ENCODE measurements around the gene GHITM. TPM values are rescaled to one million over a fixed set of nuclear protein-coding genes. Genes with fewer than 3 reads are reported as not detected.

Gene GHITM
- total RNA-seq, 1 experiment from 2014 or later, result 272 TPM

- Mint-ChIP-seq H3K4me3 (ENCODE audit: unreplicated experiment) (no peak overlapping the region), H3K27me3 (ENCODE audit: insufficient read depth, unreplicated experiment) (peaks cover 46% of the 10 kb centered on the region), H3K9me3 (ENCODE audit: unreplicated experiment) (no peaks in the 10 kb centered on the region), H3K27ac (ENCODE audit: low read depth, unreplicated experiment) (no peak overlapping the region), H3K36me3 (ENCODE audit: insufficient read depth, unreplicated experiment) (no peaks in the 10 kb centered on the region), H3K4me1 (ENCODE audit: insufficient read depth, unreplicated experiment) (no peaks in the 10 kb centered on the region)
- no peak for DNase-seq (ENCODE audit: unreplicated experiment)
- intact Hi-C loops (cut with micrococcal nuclease), result no loop called here
- ChIA-PET POLR2A (interaction anchor here (1.0 kb wide), 1 partner anchor 42 kb away, joined by 3 read pairs; no protein-coding TSS in a partner anchor), CTCF (interaction anchor here (0.7 to 2.8 kb wide), 4 partner anchors 7 to 50 kb away, joined by 3 to 11 read pairs (median 5); no protein-coding TSS in a partner anchor)
- BruUV-seq (replicated peaks), result no TSS peak
- no peak for TF ChIP-seq CTCF (IDR thresholded peaks at IDR 0.05; ENCODE audit: unreplicated experiment)
Observed at GRCh38 chr10:84197643-84198042, 58.3 kb downstream of the GHITM start.

- DNase-seq (ENCODE audit: unreplicated experiment), result no peak
- TF ChIP-seq CTCF (IDR thresholded peaks at IDR 0.05; ENCODE audit: unreplicated experiment), result no peak
- intact Hi-C loops (cut with micrococcal nuclease), result no loop called here
- ChIA-PET POLR2A (interaction anchor here (0.6 to 1.0 kb wide), 3 partner anchors 19 to 1685 kb away, joined by 3 to 6 read pairs (median 3); no protein-coding TSS in a partner anchor), CTCF (interaction anchor here (0.8 to 2.8 kb wide), 2 partner anchors 25 to 51 kb away, joined by 6 to 11 read pairs; no protein-coding TSS in a partner anchor)
- H3K27ac Mint-ChIP-seq (ENCODE audit: low read depth, unreplicated experiment), result no peak overlapping the region
- H3K9me3 Mint-ChIP-seq (ENCODE audit: unreplicated experiment), result no peaks in the 10 kb centered on the region
- BruUV-seq (replicated peaks), result no TSS peak
- peaks cover 46% of the 10 kb centered on the region for H3K27me3 Mint-ChIP-seq (ENCODE audit: insufficient read depth, unreplicated experiment)
- no peaks in the 10 kb centered on the region for H3K36me3 Mint-ChIP-seq (ENCODE audit: insufficient read depth, unreplicated experiment)
- no peaks in the 10 kb centered on the region for H3K4me1 Mint-ChIP-seq (ENCODE audit: insufficient read depth, unreplicated experiment)
- no peak overlapping the region for H3K4me3 Mint-ChIP-seq (ENCODE audit: unreplicated experiment)
Observed at GRCh38 chr10:84198206-84198915, 59.1 kb downstream of the GHITM start.

GRCh38 chr10:84200537-84201243 is 61.4 kb downstream of the GHITM start:
- DNase-seq (ENCODE audit: unreplicated experiment), result no peak
- TF ChIP-seq CTCF (IDR thresholded peaks at IDR 0.05; ENCODE audit: unreplicated experiment), result no peak
- Mint-ChIP-seq H3K4me3 (ENCODE audit: unreplicated experiment) (no peak overlapping the region), H3K4me1 (ENCODE audit: insufficient read depth, unreplicated experiment) (no peaks in the 10 kb centered on the region), H3K9me3 (ENCODE audit: unreplicated experiment) (no peaks in the 10 kb centered on the region), H3K27me3 (ENCODE audit: insufficient read depth, unreplicated experiment) (peaks cover 43% of the 10 kb centered on the region), H3K27ac (ENCODE audit: low read depth, unreplicated experiment) (no peak overlapping the region), H3K36me3 (ENCODE audit: insufficient read depth, unreplicated experiment) (no peaks in the 10 kb centered on the region)
- intact Hi-C loops (cut with micrococcal nuclease), result loop anchor here (10.0 kb wide), 1 partner anchor 146 kb away; no protein-coding TSS in a partner anchor
- BruUV-seq (replicated peaks), result no TSS peak
- ChIA-PET POLR2A (interaction anchor here (1.0 to 1.3 kb wide), 2 partner anchors 13 to 53 kb away, joined by 3 to 4 read pairs; no protein-coding TSS in a partner anchor), CTCF (interaction anchor here (0.6 to 9.2 kb wide), 4 partner anchors 9 to 68 kb away, joined by 5 to 210 read pairs (median 98); no protein-coding TSS in a partner anchor)

GRCh38 chr10:84201244-84201606 is 61.9 kb downstream of the GHITM start:
- no peak for TF ChIP-seq CTCF (IDR thresholded peaks at IDR 0.05; ENCODE audit: unreplicated experiment)
- H3K4me3 Mint-ChIP-seq (ENCODE audit: unreplicated experiment), result no peak overlapping the region
- intact Hi-C loops (cut with micrococcal nuclease), result loop anchor here (10.0 kb wide), 1 partner anchor 146 kb away; no protein-coding TSS in a partner anchor
- ChIA-PET POLR2A (interaction anchor here (1.0 to 1.3 kb wide), 2 partner anchors 14 to 53 kb away, joined by 3 to 4 read pairs; no protein-coding TSS in a partner anchor), CTCF (interaction anchor here (0.6 to 9.2 kb wide), 5 partner anchors 9 to 109 kb away, joined by 4 to 210 read pairs (median 58); no protein-coding TSS in a partner anchor)
- H3K27me3 Mint-ChIP-seq (ENCODE audit: insufficient read depth, unreplicated experiment), result peaks cover 39% of the 10 kb centered on the region
- no peaks in the 10 kb centered on the region for H3K36me3 Mint-ChIP-seq (ENCODE audit: insufficient read depth, unreplicated experiment)
- no peaks in the 10 kb centered on the region for H3K4me1 Mint-ChIP-seq (ENCODE audit: insufficient read depth, unreplicated experiment)
- no peaks in the 10 kb centered on the region for H3K9me3 Mint-ChIP-seq (ENCODE audit: unreplicated experiment)
- no peak for DNase-seq (ENCODE audit: unreplicated experiment)
- no peak overlapping the region for H3K27ac Mint-ChIP-seq (ENCODE audit: low read depth, unreplicated experiment)
- BruUV-seq (replicated peaks), result no TSS peak
